Measurements from ENCODE around the gene RDX. TPM values are rescaled to one million over a fixed set of nuclear protein-coding genes. Genes with fewer than 3 reads are reported as not detected.

RDX gene
- total and polyA plus RNA-seq, 2 of the 13 experiments (the other 11 are each of a cell fraction or from before 2014, with no cell fraction given) = 20.7 to 63.1 TPM

DNA sequence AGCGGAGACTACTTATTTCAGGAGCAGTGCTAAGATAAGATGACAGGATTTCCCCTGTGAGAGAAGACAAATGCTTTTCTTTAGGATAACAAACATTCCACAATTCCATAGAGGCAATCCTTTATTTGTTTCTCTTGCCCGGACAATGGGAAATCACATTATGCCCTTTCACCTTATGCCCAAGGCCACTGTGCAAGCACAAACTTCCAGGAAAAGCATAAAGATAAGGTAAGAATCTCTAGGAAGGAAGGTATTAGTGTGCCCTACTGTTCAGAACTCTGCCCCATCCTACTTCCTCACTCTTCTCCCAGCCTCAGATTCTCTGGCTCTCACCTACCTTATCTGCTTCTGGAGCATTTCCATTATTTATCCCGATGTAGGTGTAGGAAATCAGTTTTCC lies 23.1 kb upstream of the RDX start:
- Histone ChIP-seq H3K27me3 (ENCODE audit: control insufficient read depth in 1 of 2, insufficient read depth in 2 of 2, low read length in 2 of 2) (peaks cover 0 to 6% of the 10 kb centered on the region in 2 experiments; a peak in 1 of 5 replicates), H3K9ac (ENCODE audit: insufficient read depth, low read depth, low read length) (no peak overlapping the region), H3K27ac (ENCODE audit: extremely low read length, insufficient read depth, low read length) (no peak overlapping the region), H3K36me3 (replicated peaks in 1 of 2; ENCODE audit: control insufficient read depth in 1 of 2, insufficient read depth in 2 of 2, low read length in 2 of 2) (no peaks in the 10 kb centered on the region), H4K20me1 (ENCODE audit: insufficient read depth, low read length) (no peaks in the 10 kb centered on the region), H2AFZ (ENCODE audit: low read length) (no peak overlapping the region), H3K9me3 (ENCODE audit: low read length) (no peaks in the 10 kb centered on the region), H3K4me1 (ENCODE audit: insufficient read depth, low read length) (peaks cover 25% of the 10 kb centered on the region), H3K79me2 (ENCODE audit: insufficient read depth, low read length) (no peaks in the 10 kb centered on the region), H3K4me3 (replicated peaks in 1 of 3; ENCODE audit: insufficient read depth in 1 of 3, low read depth in 2 of 3, low read length in 3 of 3) (no peak overlapping the region), H3K4me2 (ENCODE audit: low read depth, low read length) (no peak overlapping the region)
- TF ChIP-seq FOXA1 (IDR thresholded peaks at IDR 0.05) (no peak), FOXA1 (CRISPR knock-in tag; IDR thresholded peaks at IDR 0.05) (no peak), PPARG (CRISPR knock-in tag; conservative IDR thresholded peaks at IDR 0.05) (peak; percentile 57; the same call in 1 of the 2 replicates), JDP2 (CRISPR knock-in tag; IDR thresholded peaks at IDR 0.05; ENCODE audit: borderline replicate concordance) (no peak), ZNF224 (CRISPR knock-in tag; IDR thresholded peaks at IDR 0.05) (no peak), RBFOX2 (IDR thresholded peaks at IDR 0.05; ENCODE audit: low read depth, low read length) (no peak), ZBTB21 (CRISPR knock-in tag; IDR thresholded peaks at IDR 0.05) (no peak), NCOA2 (CRISPR knock-in tag; IDR thresholded peaks at IDR 0.05) (peak; percentile 25; the same call in 1 of the 2 replicates), SOX6 (IDR thresholded peaks at IDR 0.05) (no peak), SOX6 (CRISPR knock-in tag; IDR thresholded peaks at IDR 0.05) (peak; percentile 57; the same call in 1 of the 2 replicates), ZNF652 (CRISPR knock-in tag; IDR thresholded peaks at IDR 0.05; ENCODE audit: borderline replicate concordance, low read depth) (no peak), NFE2L2 (IDR thresholded peaks at IDR 0.05; ENCODE audit: low read length) (no peak), SOX5 (CRISPR knock-in tag; IDR thresholded peaks at IDR 0.05; ENCODE audit: borderline replicate concordance) (peak; percentile 62; the same call in 1 of the 2 replicates), RARA (CRISPR knock-in tag; IDR thresholded peaks at IDR 0.05) (peak; percentile 32; the same call in 1 of the 2 replicates), BCL6 (CRISPR knock-in tag; IDR thresholded peaks at IDR 0.05) (peak; percentile 93), SOX13 (IDR thresholded peaks at IDR 0.05) (no peak), SOX13 (CRISPR knock-in tag; conservative IDR thresholded peaks at IDR 0.05 in 1 of 2, IDR thresholded peaks at IDR 0.05 in 1 of 2) (peak in 1 of 2 experiments; percentile 88; a peak in 2 of 4 replicates)
- TF ChIP-seq, protein P1, sequence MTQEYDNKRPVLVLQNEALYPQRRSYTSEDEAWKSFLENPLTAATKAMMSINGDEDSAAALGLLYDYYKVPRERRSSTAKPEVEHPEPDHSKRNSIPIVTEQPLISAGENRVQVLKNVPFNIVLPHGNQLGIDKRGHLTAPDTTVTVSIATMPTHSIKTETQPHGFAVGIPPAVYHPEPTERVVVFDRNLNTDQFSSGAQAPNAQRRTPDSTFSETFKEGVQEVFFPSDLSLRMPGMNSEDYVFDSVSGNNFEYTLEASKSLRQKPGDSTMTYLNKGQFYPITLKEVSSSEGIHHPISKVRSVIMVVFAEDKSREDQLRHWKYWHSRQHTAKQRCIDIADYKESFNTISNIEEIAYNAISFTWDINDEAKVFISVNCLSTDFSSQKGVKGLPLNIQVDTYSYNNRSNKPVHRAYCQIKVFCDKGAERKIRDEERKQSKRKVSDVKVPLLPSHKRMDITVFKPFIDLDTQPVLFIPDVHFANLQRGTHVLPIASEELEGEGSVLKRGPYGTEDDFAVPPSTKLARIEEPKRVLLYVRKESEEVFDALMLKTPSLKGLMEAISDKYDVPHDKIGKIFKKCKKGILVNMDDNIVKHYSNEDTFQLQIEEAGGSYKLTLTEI (CRISPR knock-in tag; conservative IDR thresholded peaks at IDR 0.05) = no peak
- in situ Hi-C loops (cut with HindIII; ENCODE audit: extremely low pct_ligation_motif_present, low pct_unique_long_range_greater_than_20kb) = no loop called here
- BruUV-seq (replicated peaks) = no TSS peak
- intact Hi-C loops (cut with micrococcal nuclease; ENCODE audit: unreplicated experiment) = no loop called here
- ChIA-PET POLR2A (no interaction called here), CTCF (ENCODE audit: low intra/inter-chr PET ratio, low total read pairs) (no interaction called here)
- ATAC-seq (no peak; the same call in 1 of the 3 replicates), DNase-seq (ENCODE audit: low spot score) (no peak), FAIRE-seq (no peak)
- 31% methylated on average over 3 of the region's 3 CpGs for WGBS (ENCODE audit: low lambda C conversion rate)

Data from HepG2 (cell line).